H1 (cell line): ENCODE data around the gene CCDC63. TPM values are rescaled to one million over a fixed set of nuclear protein-coding genes. Genes with fewer than 3 reads are reported as not detected.

Experiments used
- BACH1 ChIP-seq: IDR thresholded peaks from 2 replicates; pipeline ENCODE4 v1.6.1; 2012; ENCODE audit warnings: low read length, improper control_type of control experiment
- BRCA1 ChIP-seq: IDR thresholded peaks from 2 replicates; pipeline ENCODE4 v1.6.1; 2012; ENCODE audit warnings: low read depth, low read length, improper control_type of control experiment
- CTCF ChIP-seq, 3 experiments: IDR thresholded peaks; 1 replicate in 2 of 3; 2 replicates in 1 of 3; pipeline versions ENCODE4 v1.5.1 to v1.6.1; 2011; ENCODE audit warnings: low read length in 3 of 3, mild to moderate bottlenecking in 3 of 3, inconsistent platforms in 2 of 3, low read depth in 1 of 3, moderate library complexity in 1 of 3; ENCODE audit not compliant: insufficient read depth in 1 of 3; ENCODE audit errors: control extremely low read depth in 1 of 3
- KDM1A ChIP-seq: fragments of 200-600, 300-600 bp; sonication (generic); IDR thresholded peaks from 2 replicates; pipeline ENCODE4 v1.7.1; 2016; ENCODE audit warnings: mild to moderate bottlenecking, low read length, borderline replicate concordance
- SIRT6 ChIP-seq: IDR thresholded peaks from one replicate; pipeline ENCODE4 v1.7.1; 2012; ENCODE audit warnings: low read length, inconsistent platforms
- SIX5 ChIP-seq: IDR thresholded peaks from 2 replicates; pipeline ENCODE4 v1.6.1; 2011; ENCODE audit warnings: mild to moderate bottlenecking, low read depth, low read length
- SRF ChIP-seq: IDR thresholded peaks from 2 replicates; pipeline ENCODE4 v1.6.1; 2011; ENCODE audit warnings: mild to moderate bottlenecking, low read depth, low read length, moderate library complexity
- TAF7 ChIP-seq: optimal IDR thresholded peaks from 2 replicates; pipeline ENCODE3; 2011; ENCODE audit warnings: low read depth, mild to moderate bottlenecking, inconsistent platforms, low read length, moderate library complexity, borderline replicate concordance
- polyA plus RNA-seq, 7 experiments: library from polyadenylated mRNA; depleted of rRNA in 3 of 7; stranded (reverse) in 5 of 7; unstranded in 2 of 7; fragments of >200 nt in 5 of 7; fragments of 200-250 nt in 2 of 7; gene quantifications; 1 replicate in 5 of 7; 2 replicates in 1 of 7; 4 replicates in 1 of 7; pipeline versions ENCODE4 v1.2.1 to v1.2.3, GENCODE V29; 2011 to 2013; ENCODE audit warnings: missing spikeins in 2 of 7, mixed read lengths in 2 of 7
- total RNA-seq: library from RNA; stranded (reverse); fragmentation: NEBNext Ultra II Directional; extraction: Animal tissue kit (Norgen Biotek cat#: 25700); gene quantifications from 2 replicates; pipeline ENCODE4 v1.2.1, GENCODE V29; 2021

The CCDC63 gene
- total and polyA plus RNA-seq, 2 of the 8 experiments (the other 6 are each of a cell fraction or from before 2014, with no cell fraction given), result 0.42 to 0.93 TPM

GRCh38 chr12:110825530-110825929, 21.3 kb upstream of the CCDC63 start (continued):
- no peak for TF ChIP-seq CTCF (IDR thresholded peaks at IDR 0.05; ENCODE audit: control extremely low read depth in 1 of 3, insufficient read depth in 1 of 3, low read depth in 1 of 3, low read length in 3 of 3)
- no peak for TF ChIP-seq SRF
- TF ChIP-seq KDM1A, result no peak
- no peak for TF ChIP-seq SIRT6
- TF ChIP-seq TAF7, result no peak
- TF ChIP-seq BACH1, result no peak
- no peak for TF ChIP-seq BRCA1
- TF ChIP-seq SIX5, result no peak
